ENCODE results near the gene SLC10A1.
"Not testable (repeated sequence)": the region's sequence is repeated elsewhere in the genome, so short reads cannot be mapped to it uniquely, and the experiment has no call there.

SLC10A1 gene

GRCh38 chr14:69768873-69769272 is 28.2 kb downstream of the SLC10A1 start:
- DNase-seq, result no peak

- DNase-seq, result peak; percentile 89
Observed at GRCh38 chr14:69767369-69767999, 29.6 kb downstream of the SLC10A1 start.

- DNase-seq, result peak; percentile 95
Observed at GRCh38 chr14:69766984-69767368, 30.1 kb downstream of the SLC10A1 start, which contains the start of gene SRSF5. Gene SRSF5 (plus strand): TSS chr14:69767142. CDS start chr14:69768157, 1,015 bp downstream.

GRCh38 chr14:69763761-69764510 is 33.1 kb downstream of the SLC10A1 start:
- no peak for DNase-seq

- no peak for DNase-seq
Observed at GRCh38 chr14:69760810-69761209, 36.2 kb downstream of the SLC10A1 start.

GRCh38 chr14:69756298-69756697 is 40.7 kb downstream of the SLC10A1 start:
- no peak for DNase-seq

- DNase-seq, result no peak
Observed at GRCh38 chr14:69755784-69756183, 41.3 kb downstream of the SLC10A1 start.

- no peak for DNase-seq
Observed at GRCh38 chr14:69755296-69755695, 41.7 kb downstream of the SLC10A1 start.

- DNase-seq, result no peak
Observed at GRCh38 chr14:69754487-69754886, 42.6 kb downstream of the SLC10A1 start.

GRCh38 chr14:69753860-69754259 is 43.2 kb downstream of the SLC10A1 start:
- no peak for DNase-seq

GRCh38 chr14:69752773-69753172 is 44.3 kb downstream of the SLC10A1 start:
- DNase-seq, result peak; percentile 14

GRCh38 chr14:69750495-69750894 is 46.5 kb downstream of the SLC10A1 start:
- no peak for DNase-seq

GRCh38 chr14:69749956-69750355 is 47.1 kb downstream of the SLC10A1 start:
- no peak for DNase-seq

GRCh38 chr14:69741055-69741454 is 56.0 kb downstream of the SLC10A1 start:
- no peak for DNase-seq

- DNase-seq, result not testable (repeated sequence)
Observed at GRCh38 chr14:69736405-69736804, 60.6 kb downstream of the SLC10A1 start.

- DNase-seq, result not testable (repeated sequence)
Observed at GRCh38 chr14:69731919-69732598, 65.0 kb downstream of the SLC10A1 start.

- no peak for DNase-seq
Observed at GRCh38 chr14:69727860-69728259, 69.2 kb downstream of the SLC10A1 start.

- DNase-seq, result peak; percentile 73
Observed at GRCh38 chr14:69726761-69727511, 70.1 kb downstream of the SLC10A1 start.

All from NCI-H146 (cell line).